Measurements from ENCODE around the gene TRPV6.

Gene TRPV6

GRCh38 chr7:142885311-142886230, at the start of gene TRPV6:
Gene TRPV6, minus strand, starts transcription at chr7:142885745.
- DNase-seq = no peak

DNA sequence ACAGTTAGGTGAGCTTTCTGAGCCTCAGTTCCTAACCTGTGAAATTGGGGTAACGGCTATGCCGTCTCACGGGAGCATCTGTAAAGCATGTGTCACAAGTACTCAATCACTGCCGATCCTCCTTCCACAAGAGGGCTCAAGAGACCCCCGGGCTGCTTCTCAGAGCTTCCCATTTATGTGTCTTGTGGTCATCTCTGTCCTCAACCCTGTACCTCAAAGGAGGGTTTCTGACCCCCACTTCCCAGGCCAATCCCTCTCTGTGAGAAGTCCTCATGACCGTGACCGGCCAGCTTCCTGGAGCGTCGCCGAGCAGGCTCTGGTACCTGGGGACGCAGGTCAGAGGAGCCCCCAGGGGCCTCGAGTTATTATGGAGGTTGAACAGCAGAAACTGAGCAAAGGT, 48.5 kb upstream of the TRPV6 start:
- DNase-seq = no peak

DNA sequence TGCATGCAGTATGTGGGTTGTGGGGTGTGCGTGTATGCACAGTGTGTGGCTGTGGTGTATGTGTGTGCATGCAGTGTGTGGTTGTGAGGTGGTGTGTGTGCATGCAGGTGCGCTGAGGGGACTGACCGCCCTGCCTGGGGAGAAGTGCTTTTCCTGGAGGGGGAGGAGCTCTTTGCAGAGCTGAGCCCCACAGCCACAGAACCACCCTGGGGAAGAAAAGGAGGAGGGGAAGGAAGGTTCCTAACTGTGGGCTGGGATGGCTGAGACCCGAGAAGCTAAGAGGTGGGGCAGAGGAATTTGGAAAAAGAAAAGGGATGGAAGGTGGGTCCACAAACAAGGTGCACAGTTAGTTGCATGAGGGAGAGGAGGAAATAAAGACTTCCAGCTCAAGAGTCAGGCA, 48.1 kb upstream of the TRPV6 start, which contains the start of gene TRPV5:
Gene TRPV5 (minus strand): TSS at position 123 of the 400 bp plus-strand sequence. CDS start 287 bp downstream, outside the sequence.
- DNase-seq = no peak

DNA sequence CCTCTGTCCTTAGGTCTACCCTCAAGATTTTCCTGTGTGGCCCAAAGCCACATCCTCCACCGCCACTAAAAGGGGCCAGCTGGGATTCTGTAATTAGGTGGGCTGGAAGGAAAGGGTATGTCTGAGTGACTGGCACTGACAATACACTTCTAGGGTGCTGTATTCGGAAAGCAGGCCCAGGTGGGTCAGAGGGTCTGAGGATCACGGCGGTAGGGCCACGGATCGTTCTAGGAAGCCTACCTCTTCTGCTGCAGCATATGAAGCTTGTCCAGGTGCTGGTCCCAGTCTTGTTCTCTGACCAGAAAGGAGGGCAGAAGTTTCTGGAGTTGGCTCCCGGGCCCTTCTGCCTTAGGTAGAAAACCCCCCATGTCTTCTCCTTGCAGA, 47.5 kb upstream of the TRPV6 start:
- no peak for DNase-seq

DNA sequence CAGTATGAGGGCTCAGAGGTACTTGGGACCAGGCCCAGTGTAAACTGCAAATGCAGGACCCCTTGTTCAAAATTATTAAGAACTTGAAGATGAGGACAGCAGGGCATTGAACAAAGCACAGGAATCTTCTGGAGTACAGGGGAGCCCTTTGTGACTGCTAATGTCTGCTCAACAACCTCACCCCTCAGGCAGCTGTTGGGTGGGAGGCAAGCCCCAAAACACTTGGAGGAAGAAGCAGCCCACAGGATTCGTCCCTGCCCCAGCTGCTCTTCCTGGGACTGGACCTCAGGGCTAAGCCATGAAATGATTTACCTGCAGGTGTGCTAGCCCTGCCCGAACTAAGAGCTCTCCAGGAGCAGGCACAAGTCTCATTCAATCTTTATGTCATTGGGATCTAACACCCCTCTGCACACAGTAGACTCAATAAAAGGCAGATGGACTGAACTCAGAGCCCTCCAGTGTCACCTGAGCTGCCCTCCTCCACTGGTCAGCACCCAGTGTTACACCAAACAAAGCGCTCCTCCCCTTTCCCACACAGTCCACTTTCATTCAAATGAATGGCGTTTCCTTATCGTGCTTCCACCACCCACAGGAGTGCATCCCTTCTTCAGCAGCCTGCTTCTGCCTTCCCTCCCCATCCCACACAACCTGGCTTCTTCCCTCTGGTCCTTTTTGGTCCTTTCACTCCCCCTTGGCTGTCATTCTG, 47.0 kb upstream of the TRPV6 start:
- DNase-seq = no peak

DNA sequence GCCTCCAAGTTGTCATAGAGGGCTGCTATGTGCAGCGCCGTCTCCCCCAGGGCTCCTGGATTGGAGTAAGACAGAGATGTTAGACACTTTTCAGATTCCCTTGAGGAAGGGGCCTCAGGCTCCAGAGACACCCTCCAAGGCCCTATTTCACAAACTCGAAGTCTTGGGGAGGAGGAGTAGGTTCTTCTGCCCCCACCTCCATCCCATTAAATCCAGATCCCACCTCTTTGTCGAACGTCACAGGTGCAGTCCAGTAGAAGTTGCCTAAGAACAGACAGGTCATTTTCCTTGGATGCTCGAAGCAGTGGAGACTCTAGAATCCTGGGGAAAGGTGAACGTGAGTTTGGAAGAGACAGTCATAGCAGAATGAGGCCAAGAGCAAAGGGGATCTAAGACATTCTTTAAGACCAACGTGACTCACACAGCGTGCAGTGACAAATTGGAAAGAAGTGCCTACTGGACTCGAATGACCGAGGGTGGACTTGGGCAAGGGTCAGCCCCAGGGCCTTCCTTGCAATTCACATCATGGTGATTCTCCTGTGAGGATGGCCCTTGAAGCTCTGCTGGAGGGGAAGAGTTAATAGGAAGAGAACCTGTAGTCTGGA, 44.7 kb upstream of the TRPV6 start:
- DNase-seq = no peak

GRCh38 chr7:142927949-142928348, 42.4 kb upstream of the TRPV6 start:
- no peak for DNase-seq

DNA sequence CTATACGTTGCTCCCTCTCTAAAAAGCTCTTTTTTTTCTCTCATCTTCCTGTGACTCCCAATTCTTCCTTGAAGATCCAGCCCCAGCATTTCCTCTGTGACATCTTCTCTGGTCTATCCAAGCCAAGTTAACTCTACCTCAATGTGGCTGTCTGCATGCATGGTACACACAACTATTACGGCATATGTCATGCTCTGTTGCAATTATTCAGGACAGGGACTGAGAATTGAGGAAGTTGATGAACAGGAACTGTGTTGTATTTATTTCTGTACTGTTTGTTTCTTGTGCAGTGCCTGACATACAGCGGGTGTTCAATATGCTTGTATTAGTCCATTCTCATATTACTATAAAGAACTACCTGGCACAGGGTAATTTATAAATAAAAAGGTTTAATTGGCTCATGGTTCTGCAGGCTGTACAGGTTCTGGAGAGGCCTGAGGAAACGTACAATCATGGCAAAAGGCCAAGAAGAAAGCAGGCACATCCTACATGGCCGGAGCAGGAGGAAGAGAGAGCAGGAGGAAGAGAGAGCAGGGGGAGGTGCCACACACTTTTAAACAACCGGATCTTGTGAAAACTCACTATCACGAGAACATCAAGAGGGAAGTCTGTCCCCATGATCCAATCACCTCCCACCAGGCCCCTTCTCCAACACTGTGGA, 41.7 kb upstream of the TRPV6 start:
- DNase-seq = no peak

DNA sequence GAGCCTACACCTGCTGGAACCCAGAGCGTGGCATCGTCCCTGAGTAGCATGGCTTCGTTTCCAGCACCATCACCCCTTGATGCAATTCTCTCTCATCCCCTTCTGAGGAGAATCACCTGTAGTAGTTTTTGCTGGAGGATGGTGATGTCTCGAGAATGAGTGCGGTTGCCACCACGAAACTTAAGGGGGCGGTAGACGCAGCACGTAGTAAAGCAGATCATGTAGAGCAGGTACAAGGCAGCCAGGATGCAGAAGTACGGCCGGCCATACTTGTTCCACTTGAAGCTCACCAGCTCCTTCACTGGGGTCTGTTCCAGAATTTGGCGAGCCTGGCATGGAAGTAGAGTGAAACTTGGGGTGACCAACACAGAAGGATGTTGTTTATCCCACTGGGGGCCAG, 39.9 kb upstream of the TRPV6 start:
- DNase-seq = no peak

GRCh38 chr7:142923391-142923790, 37.8 kb upstream of the TRPV6 start:
- no peak for DNase-seq

GRCh38 chr7:142919656-142920055, 34.1 kb upstream of the TRPV6 start:
- DNase-seq = no peak

DNA sequence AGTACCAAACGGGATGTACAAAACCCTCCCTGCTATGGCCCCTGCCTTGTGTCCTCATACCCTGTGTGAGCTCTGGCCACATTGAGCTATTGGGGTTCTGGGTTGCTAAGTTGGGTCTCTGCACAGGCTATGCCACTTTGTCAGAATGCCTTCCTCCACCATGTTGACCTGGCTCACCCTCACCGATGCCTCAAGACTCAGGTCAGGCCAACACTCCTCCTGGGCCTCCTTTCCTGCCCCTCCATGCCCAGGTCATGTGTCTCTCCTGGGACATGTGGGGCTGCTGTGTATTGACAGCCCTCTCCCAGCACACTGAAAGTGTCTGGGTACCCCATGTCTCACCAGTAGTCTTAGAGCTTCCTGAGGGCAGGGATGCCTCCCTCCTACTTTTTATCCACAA, 33.4 kb upstream of the TRPV6 start:
- DNase-seq = no peak

DNA sequence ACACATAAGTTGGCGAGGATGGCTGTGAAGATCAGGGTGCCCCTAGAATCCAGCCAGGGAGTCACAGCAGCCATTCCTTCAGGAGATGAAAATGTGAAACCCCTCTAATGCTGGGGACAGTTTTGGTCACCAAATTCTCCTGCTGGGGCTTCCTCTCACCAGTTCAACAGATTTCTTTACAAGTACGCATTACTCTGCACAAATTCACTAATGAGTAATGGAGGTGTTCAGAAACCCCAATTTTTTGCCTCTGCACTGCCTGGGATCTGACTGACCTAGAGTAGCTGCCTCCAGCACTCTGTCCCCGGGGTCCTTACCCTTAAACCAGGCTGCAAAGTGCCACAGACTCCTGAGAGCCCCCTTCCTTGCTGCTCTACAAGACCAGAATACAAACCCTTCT, 31.9 kb upstream of the TRPV6 start:
- no peak for DNase-seq

- DNase-seq = no peak
Measured at GRCh38 chr7:142916508-142916907, 31.0 kb upstream of the TRPV6 start.

- DNase-seq = no peak
Measured at GRCh38 chr7:142915315-142915714, 29.8 kb upstream of the TRPV6 start.

DNA sequence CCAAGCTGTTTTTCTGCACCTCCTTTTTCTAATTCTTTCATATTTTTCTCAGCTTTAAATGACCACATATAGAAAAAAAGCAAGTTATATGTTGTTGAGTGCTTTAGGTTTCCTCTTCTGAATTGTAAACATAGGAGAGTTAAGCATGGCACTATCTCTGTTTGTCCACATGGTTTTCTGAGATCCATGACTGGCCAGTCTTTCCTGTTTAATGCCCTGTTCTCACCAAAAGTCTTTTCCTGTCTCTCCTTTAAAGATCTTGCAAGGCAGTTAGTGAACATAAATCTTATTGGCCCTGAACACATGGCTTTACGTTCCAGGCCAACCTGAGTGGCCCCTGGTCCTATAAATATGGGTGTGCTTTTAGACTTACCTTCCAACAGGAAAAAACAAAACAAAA, 28.6 kb upstream of the TRPV6 start:
- no peak for DNase-seq

DNA sequence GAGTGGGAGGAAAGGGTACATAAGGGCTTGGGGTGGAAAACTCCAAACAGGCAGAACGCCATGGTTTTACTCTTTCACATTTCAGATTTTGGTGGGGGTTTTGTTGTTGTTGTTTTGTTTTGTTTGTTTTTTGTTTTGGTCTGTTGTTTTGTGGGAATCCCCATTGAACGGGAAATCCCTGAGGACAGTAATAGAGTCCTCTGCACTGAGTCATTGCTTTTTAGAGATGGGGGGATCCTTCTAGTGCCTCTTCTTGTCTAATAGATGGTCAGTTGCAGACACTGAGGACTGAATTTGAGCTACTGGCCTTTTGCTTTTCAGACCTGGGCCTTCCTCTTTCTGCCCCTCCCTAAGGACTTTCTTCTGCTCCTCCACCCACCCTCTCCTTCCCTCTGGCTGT, 28.0 kb upstream of the TRPV6 start:
- no peak for DNase-seq

- DNase-seq = no peak
Measured at GRCh38 chr7:142913051-142913450, 27.5 kb upstream of the TRPV6 start.

DNA sequence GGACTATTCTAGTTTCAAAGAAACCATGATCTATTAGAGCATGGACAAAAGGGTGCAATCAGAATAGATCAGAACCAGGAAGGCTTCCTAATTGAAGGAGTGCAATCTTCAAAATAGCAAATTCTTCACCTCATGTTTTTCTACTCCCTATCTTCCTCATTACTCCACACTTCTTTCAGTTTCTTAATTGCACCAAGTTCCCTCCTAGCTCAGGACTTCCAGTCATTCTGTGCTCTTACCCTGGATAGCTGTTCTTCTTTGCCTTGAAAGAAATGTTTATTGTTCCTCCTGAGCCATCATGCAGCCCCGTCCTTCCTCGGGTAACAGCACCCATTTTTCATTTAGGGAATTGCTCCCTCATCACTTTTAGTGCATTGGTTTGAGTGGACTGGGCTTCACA, 24.9 kb upstream of the TRPV6 start:
- DNase-seq = no peak

DNA sequence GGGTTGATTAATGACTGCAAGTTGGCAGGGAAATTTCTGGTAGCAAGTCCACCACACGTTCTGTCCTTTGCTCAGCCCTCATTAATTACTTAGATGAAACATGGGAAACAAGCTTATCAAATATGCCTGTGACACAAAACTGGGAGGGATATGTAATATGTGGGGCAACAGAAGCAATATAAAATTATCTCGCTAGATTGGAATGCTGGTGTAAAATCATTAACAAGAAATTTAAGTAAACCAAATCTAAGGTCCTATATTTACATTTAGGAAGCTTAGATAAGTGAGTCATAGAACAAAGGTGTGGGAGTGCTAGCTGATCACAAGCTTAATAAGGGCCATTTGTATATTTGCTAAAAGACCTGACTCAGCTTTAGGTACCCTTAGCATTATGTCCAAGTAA, 24.5 kb upstream of the TRPV6 start:
- no peak for DNase-seq

DNA sequence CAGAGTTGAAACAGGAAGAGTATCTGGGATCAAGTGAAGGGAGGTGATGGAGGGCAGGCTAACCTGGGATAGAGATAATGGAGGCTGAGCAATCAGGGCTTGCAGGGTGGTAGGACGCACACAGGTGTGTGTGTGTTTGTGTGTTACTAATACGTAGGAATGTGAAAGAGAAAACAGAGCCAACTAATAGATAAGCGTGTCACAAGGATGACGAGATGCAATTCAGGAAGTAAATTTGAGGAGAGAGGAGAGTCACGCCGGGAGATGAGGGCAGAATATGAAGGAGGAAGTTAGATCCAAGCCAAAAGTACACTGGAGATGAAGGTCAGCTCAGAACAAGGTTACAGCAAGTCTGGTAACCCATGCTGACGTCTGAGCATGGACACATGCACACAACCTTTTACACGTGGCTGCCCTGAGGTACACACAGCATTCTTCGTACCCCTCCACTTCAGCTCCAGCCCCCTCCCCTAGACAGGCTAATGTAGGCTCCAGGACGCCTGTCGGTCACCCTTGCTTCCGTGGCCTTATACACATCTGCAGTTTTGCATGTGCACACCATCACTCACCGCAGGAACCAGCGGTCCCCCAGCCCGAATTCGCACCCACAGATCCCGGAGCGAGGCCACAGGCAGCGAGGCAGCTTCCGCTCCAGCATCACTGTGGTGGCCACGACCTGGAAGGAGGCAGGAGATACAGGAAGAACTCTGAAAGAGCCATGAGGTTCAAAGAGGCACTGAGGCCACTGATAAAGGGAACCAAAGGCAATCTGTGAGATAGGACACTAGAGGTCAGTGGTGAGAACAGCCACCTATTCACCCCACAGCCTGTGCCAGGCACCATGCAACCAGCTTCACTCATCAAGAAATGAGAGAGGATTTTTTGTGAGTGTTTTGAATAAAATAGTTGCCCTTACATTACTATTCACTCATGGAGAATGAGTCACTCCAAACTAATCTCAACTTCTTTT, 23.7 kb upstream of the TRPV6 start:
- no peak for DNase-seq

DNA sequence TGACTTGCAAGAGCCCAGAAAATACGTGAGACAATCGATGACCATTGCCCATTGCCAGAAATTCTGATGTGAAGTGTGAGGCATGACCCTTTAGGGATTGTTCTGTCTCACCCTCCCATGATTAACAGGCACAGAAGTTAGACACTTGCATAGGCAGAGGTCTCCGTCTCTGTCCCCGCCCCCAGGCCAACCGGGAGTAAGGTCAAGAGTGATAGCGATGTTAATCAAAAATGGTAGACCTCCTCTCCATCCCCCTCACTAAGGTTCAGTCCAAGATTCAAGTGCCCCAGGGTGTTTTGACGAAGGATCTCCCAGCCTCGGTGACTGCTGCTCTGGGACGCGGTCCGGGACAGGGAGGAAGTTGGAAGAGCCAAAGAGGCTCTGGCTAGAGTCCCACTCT, 22.7 kb upstream of the TRPV6 start:
- DNase-seq = no peak

All from NCI-H1930 (cell line).